HG02798 (cell line): ENCODE results near the gene TEX22.
A peak's percentile ranks its signal among the peaks of the same experiment; 100 is the strongest.

Experiments
- ATAC-seq: cut with Tn5 transposase; IDR thresholded peaks from one replicate; pipeline ENCODE4 v1.9.1; 2021; ENCODE audit warnings: mild to moderate bottlenecking; ENCODE audit not compliant: unreplicated experiment, poor library complexity

The TEX22 gene

DNA sequence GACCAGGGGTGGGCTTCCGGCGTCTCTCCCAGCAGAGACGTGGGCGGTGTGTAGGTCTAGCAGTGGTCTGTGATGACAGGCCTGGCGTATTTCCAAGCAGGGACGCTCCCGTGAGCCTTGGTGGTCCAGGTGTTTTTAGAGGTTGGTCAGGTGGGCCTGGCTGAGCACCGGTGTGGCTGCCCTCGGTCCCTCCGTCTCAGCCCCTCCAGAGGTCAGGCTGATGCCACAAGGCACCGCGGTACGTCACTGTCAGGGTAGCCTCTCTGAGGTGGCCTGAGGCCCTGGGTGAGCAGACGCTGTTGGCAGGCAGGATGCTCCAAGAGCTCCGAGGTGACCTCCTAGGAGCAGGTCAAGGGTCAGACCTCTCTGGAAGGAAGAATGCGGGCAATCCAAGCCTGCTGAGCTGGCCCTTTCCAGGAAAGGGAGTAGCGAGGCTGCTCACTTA lies 34.8 kb downstream of the TEX22 start:
- ATAC-seq, result no peak

DNA sequence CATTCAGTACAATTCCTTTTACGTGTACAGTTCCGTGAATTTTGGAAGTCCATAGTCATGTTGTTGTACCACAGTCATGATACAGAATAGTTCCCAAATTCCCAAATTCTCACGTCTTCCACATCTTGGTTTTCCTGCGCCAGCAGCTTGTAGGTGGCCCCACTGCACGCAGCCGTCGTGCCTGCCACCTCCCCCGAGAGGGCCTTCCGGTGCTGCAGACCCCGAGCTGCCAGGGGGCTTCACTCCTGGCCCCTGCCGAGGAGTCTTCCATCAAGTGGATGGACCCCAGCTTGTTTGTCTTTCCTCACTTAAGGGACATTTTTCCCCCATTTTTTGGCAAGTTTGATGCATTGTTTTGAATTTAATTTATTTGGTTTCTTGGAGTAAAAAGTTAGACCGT lies 38.1 kb downstream of the TEX22 start:
- no peak for ATAC-seq

DNA sequence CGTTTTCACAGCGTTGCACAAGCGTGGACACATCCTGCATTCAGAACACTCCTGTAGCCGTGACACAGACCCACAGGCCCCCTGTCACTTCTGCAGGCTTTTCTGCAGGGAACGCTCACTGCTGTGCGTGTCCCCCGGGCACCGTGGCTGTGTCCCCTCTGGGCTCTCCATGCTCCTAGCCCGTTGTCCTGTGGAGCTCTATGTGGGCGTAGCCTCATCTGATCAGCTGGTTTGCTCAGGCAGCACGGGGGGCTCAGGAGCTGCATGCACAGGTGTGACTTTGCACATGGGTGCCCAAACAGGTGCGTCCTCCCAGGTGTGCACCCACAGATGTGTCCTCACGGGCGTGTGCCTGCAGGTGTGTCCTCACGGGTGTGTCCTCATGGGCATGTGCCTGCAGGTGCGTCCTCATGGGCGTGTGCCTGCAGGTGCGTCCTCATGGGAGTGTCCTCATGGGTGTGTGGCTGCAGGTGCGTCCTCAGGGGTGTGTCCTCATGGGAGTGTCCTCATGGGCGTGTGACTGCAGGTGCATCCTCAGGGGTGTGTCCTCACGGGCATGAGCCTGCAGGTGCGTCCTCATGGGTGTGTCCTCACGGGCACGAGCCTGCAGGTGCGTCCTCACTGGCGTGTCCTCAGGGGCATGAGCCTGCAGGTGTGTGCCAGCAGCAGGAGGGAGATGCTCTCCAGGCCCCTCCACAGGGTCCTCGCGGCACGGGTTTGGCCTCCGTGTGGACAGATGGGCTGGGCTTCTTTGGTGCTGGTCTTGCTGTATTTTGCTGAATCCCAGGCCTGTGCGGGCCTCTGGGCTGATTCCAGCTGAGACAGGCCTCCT lies 38.8 kb downstream of the TEX22 start:
- no peak for ATAC-seq

DNA sequence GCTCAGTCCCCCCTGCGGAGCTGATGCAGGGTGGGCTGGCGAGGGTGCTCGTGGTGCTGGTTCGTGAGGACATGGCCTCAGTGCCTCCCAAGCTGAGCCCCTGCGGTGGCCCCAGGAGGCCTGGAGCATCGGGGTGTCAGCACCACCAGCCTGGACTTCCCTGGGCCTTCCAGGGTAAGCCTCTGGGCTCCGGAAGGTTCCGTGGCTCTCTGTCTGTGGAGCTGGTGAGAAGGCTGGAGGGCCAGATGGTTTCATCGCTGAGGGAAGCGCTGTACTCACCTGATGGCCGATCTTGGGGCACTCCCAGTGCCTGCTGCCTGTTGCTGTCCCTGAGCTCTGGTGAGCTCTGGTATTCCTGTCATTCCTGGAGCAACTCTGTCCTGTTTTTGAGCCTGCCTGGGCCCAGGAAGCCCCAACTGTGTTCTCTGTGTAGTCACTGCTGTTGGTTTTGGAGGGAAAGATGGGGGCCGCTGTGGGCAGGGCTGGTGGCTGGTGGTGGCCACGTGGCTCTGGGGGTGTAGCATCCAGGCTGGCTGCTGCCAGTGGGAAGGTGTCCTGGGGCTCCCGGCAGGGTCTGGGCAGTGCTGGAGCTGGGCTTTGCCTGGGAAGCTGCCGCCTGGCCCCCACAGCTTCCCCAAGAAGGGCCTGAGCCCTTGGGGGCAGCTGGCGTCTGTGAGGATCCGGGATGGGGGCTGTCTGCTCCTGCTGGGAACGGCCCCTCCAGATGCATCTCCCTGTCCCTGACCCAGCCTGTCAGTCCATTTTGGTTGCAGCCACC lies 39.6 kb downstream of the TEX22 start:
- no peak for ATAC-seq

DNA sequence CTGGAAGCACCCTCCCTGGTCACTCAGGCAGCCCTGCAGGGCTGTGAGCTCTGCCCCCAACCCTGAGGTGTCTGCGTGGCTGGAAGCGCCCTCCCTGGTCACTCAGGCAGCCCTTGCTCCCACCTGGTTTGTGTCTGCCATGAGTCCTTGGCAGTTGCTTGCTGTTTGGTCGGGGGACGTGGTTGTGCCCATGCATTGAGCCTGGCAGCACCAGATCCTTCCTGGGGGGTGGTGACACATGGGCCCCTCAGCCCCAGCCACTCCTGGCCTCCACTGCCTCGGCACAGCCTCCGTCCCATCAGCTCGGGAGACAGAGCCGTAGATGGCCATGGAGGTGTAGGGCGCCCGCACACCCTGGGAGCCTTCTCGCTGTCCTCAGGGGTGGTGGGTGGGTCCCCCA lies 40.8 kb downstream of the TEX22 start:
- no peak for ATAC-seq

DNA sequence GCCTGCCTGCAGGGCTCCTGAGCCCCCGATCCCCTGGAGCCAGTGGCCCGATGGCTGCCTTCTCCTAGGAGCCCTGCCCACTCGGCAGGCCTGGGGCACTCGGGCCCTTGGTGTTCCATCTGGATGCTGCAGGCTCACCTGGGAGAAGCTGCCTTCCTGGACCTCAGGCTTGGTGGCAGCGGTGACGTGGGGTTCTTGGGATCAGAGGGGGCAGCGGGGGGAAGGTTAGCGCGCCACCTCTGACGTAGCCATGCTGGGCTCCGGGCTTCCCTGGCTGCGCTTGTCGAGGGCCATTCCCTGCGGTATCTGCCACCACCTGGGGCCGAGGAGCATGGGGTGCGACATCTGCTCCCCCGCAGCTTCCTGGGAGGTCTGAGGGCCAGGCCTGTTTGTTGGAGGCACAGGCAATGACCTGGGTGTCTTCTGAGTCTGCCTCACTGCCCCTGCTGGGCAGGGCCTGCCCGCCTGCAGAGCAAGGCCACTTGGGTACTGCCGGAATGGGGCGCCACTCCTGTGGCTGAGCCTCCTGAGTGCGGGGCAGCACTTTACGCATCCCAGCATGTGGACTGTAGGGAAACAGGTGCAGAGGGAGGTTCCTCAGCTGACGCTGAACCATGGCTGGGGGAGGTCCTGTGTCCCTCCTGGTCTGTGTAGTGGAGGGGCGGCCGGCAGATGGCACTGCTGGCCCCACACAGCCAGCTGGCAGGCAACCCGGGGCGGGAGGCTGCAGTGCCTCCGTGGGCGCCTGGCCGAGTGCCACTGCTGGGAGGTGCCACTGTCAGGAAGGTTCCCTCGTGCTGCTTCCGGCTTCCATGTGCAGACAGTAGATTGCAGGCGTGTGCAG lies 41.6 kb downstream of the TEX22 start:
- ATAC-seq, result no peak

DNA sequence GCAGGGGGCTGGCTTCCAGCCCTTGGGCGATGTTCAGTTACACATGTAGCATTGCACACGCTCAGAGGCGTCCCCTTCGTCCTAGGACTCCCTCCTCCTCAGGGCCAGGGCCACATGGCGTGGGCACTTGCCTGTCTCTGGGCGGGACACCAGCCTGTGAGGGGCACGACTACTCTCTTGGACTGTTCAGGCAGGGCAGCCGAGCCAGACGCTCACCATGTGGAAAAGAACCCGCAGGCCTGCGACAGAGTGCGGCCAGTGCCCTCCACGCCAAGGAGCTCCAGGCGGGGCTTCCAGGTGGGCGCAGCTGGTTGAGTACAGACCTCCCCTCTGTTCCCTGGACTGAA lies 42.2 kb downstream of the TEX22 start:
- ATAC-seq, result no peak

DNA sequence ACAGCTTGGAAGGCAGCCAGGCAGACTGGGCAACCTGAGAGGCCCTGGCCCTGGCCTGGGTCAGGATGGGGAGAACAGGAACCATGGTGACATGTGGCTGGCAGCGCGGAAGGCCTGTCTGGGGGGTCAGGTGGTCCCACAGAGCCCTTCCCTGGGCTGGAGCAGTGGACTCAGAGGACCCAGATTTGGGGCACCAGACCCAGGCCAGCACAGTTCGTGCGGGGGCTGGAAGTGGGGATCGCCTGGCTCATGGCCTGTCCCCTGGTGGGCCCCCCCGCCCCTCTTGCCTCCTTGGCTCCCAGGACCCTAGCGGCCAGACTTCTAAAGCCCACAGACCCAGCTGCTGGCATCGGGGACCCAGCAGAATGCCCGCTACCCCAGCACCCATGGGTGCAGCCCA lies 42.7 kb downstream of the TEX22 start:
- no peak for ATAC-seq

DNA sequence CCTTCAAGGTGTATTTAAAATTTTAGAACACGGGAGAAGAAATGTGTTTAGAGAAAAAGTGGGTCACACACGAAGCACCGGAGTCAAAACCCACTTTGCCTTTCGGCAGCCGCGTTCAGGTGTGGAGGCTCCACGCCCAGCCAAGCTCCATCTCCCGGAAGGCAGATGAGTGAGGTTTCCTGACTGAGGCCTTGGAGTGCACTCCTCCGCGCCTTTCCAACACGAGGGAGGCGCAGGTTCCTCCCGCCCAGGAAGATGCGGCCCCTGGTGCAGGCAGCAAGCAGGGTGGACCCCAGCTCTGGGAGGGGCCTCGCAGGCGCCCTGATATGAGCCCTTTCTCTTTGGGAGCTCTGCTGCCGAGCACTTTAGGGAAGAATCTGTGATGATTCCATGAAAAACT lies 43.8 kb downstream of the TEX22 start:
- ATAC-seq, result no peak

DNA sequence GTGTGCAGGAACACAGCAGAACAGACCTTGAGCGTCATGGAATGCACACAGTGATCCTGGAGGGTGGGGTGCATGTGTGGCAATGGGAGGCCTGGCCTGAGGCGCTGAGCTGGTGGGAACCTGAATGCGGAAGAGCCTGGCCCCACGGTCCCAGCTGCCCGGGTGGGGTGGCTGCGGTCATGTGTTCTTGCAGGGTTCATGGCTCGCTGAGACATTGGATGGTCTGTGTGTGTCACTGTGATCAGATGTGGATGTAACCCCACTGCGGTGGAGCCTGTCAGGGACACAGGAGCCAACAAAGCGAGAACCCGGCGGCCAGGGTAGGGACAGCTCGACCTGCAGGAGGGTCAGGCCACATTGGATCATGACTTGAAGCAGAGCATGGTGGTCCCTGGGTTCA lies 44.5 kb downstream of the TEX22 start:
- ATAC-seq, result no peak

DNA sequence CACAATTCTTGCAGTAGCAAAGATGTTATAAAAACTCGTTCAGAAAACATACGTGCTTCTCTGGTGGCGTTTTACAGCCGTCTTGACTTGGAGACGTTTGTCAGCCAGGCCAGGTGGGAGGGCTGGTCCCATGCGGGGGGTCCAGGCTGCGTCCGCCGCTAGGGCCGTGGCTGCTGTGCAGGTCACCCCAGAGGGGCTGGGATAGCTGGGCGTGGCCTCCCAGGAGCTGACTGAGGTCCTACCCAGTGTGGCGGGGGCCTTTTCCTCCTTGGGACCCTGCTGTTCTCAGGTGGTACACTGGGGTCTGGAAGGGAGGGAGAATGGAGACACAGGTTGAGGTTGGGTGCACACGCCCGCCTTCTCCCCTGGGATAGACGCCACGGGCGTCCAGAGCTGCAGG lies 46.5 kb downstream of the TEX22 start:
- no peak for ATAC-seq

DNA sequence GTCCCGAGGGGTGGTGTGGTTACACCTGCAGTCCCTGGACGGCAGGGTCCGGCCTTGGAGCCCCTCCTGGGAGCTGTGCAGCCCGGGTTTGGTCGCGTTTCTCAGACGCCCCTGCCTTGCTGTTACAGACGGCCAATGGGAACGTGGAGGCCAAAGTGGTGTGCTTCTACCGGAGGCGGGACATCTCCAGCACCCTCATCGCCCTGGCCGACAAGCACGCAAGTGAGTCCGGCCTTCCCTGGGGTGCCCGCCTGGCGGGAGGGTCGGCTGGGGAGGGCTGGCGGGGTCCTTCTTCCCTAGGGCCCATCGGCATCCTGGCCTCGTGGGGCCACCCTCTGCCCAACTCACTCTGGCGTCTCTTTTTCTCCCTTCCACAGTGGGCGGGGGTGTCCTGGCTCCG lies 47.0 kb downstream of the TEX22 start:
- ATAC-seq, result no peak

DNA sequence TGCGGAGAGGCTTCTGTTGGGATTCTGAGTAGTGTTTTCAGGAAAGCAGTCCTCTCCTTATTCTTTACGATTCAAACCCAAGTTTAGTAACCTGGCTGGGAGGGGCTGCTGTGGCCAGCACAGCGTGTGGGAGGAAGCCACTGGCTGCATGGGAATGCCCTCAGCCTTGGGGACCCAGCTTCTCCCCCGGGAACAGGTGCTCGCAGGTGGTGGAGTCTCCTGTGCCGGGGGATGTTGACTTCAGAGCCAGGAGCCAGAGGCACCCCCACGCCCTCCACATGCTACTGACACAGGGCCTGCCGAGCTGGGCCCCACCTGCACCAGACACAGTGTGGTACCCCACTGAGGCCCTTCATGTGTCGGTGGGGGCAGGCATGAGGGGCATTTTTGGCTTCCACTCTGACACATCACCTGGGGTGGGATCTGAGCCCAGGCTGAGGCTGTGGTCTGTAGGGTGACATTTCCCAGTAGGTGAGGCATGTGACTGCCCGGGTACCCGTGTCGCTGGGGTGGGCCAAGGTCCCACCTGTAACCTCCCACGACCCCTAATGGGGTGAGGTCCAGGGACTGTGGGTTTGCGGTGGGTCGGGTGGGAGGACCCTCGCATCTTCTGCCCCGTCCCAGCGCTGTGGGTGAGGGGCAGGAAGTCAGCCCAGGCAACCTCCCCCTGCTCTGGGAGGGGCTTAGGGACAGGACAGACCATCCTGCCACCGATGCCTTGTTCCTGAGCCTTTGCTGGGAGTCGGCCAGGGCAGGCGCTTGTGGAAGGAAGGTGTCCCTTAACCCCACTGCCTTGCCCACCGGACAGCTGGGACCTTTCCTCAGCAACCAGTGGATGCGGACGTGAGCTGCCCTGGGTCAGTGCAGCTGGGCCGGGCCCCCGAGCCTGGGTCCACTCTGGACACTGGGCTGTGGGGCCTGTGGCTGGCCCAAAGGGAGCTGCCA lies 47.8 kb downstream of the TEX22 start:
- ATAC-seq, result no peak

DNA sequence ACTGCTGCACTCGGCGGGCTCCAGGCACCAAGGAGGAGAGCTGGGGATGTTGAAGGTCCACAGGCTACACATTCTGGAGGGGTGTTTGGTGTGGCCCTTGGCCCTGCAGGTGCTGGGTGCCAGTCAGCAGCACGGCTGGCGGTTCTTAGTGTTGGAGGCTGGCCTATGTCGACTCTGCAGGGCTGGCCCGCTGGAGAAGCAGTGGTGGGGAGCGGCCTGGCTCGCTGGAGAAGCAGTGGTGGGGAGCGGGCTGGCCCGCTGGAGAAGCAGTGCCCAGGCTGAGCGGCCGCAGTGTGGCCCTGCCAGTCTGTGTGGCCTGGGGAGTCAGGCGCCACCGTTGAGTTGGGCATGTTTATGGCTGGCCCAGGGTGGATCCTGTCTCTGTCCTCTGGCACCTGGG lies 48.6 kb downstream of the TEX22 start:
- ATAC-seq, result no peak

DNA sequence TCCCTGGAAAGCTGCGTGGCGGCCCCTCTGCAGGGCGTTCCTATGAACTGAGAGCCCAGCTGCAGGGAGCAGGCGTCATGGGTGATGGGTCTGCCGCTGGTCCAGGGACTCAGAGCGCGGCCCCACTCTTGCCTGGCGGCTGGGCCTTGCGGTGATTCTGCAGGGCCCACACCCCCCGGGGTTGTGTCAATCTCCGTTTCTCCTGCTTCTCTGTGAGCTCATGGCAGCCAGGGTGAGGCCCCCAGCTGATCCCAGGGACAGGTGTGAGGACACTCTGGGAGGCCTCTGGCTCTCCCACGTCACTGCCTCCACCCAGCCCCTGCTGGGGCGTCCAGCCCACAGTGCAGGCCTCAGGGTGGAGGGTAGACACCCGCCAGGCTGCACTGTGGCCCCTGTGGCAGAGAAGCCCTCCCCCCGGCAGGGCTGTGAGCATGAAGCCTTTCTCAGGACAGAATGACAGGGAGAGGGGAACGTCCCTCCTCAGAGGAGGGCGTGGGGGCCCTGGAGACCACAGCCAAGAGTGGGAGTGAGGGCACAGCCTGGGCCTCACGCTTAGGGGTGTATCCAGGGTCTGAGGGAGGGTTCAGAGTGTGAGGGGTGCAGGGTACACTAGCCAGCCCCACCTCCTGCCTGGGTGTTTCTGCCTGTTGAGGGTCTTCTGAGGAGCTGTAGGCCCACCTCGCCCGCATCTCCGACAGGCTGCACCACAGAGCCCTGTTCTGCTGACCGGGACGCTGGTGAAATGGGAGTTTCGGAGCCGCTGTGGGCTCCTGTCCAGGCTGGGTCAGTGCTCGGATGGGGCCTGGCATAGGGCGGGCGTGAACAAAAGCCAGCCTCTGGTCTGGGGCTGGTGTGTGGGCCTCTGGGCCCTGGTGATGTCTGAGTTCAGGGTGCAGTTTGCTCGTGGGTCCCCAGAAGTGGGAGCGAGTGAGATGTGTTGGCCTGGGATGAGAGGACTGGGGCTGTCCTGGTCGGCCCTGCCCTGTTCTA lies 49.6 kb downstream of the TEX22 start:
- no peak for ATAC-seq

DNA sequence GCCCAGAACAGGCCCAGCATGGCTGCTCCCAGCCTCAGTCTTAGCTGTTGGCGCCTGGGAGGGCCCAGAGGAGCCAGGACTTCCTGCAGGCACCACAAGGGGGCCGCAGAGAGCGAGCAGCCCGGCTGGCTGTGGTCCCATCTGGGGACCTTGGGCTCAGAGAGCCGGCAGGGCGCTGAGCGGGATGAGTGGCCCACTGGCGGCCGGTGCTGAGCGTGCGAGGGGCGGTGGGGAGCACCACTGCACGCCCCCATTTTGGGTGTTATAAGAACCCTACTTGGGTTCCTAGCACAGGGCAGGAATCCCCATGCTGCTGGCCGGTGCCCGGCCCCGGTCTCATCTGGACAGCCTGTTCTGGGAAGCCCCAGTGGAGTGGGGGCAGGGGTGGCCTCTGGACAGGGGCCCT lies 50.4 kb downstream of the TEX22 start:
- ATAC-seq, result peak; percentile 53

DNA sequence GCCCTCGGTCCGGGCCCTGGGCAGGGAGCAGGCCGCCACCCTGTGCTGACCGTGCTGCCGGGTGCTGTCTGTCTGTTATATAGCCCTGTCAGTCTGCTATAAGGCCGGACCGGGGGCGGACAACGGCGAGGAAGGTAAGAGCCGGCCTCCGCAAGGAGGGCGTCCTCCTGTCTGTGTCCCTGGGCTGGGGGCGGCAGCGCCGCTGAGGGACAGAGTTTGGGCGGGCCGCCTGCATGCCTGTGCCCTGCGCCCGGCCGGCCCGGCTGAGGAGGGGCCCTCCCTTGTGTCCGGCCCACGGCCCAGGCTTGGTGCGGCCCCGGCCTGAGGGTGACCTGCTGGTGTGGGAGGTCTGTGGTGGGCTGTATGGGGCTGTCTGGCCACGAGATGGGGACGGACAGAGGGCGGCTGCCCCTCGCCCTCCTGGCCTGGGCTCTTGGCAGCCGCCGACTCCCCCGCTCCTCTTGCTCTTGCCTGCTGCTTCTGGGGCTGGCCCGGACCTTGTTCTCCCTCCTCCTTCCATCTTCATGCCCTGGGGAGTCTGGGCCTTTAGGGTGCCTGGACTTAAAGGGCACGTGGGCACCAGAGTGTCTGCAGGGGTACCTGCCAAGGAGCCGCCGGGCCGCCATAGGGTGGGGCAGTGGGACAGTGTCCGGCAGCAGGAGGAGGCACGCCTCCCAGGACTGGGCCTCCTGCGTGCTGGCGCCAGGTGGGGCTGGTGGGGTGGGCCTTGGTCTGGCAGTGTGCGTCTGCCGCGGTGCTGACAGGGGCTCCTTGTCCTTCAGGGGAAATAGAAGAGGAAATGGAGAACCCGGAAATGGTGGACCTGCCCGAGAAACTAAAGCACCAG lies 51.2 kb downstream of the TEX22 start:
- ATAC-seq, result no peak

DNA sequence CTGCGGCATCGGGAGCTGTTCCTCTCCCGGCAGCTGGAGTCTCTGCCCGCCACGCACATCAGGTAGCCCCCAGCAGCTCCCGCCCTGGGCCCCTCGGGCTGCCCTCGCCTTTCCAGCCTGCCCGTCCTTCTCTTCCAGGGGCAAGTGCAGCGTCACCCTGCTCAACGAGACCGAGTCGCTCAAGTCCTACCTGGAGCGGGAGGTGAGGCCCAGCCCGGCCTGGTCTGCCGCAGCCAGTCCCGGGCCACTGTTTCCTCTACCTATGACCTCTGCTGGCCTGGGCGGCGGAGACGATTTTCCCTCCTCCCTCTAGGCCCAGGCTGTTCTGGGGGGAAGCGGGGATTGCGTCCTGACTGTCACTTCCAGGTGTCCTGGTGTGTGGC lies 51.8 kb downstream of the TEX22 start:
- ATAC-seq, result no peak
